GM23338 (cell line): ENCODE results near the gene GKN1.

ENCODE experiments used
- CREB1 ChIP-seq: fragments of 250-450 bp; sonication (Bioruptor Pico); IDR thresholded peaks from 2 replicates; pipeline ENCODE4 v1.5.0; 2020; ENCODE audit warnings: low read depth, mild to moderate bottlenecking, moderate library complexity
- CTCF ChIP-seq, 2 experiments: fragments of 200-600 bp in 1 of 2; sonication (generic) in 1 of 2; conservative IDR thresholded peaks; 2 replicates each; pipeline versions ENCODE4 v1.5.1 to v1.6.1; 2016 to 2017; ENCODE audit warnings: antibody characterized with exemption in 2 of 2, low read depth in 2 of 2, mild to moderate bottlenecking in 2 of 2, moderate library complexity in 1 of 2
- ETS1 ChIP-seq: IDR thresholded peaks from 2 replicates; pipeline ENCODE4 v1.6.1; 2016; ENCODE audit warnings: antibody characterized with exemption
- EZH2 ChIP-seq: fragments of 200-600 bp; sonication (generic); IDR thresholded peaks from one replicate; pipeline ENCODE4 v1.8.0; 2017; ENCODE audit warnings: antibody characterized with exemption, mild to moderate bottlenecking, low read depth; ENCODE audit not compliant: unreplicated experiment
- EZH2phosphoT487 ChIP-seq: fragments of 200-600 bp; sonication (generic); IDR thresholded peaks from one replicate; pipeline ENCODE4 v1.8.1; 2018; ENCODE audit warnings: antibody characterized with exemption; ENCODE audit not compliant: unreplicated experiment
- POLR2AphosphoS5 ChIP-seq: IDR thresholded peaks from 2 replicates; pipeline ENCODE4 v1.6.1; 2016; ENCODE audit warnings: antibody characterized with exemption, low read depth
- REST ChIP-seq: IDR thresholded peaks from one replicate; pipeline ENCODE4 v1.6.1; 2018; ENCODE audit warnings: antibody characterized with exemption; ENCODE audit not compliant: unreplicated experiment
- ZNF331 ChIP-seq: fragments of 250-450 bp; sonication (Bioruptor Pico); IDR thresholded peaks from 2 replicates; pipeline ENCODE4 v1.5.0; 2020; ENCODE audit warnings: low read depth, mild to moderate bottlenecking, moderate library complexity

- TF ChIP-seq CTCF (conservative IDR thresholded peaks at IDR 0.05; ENCODE audit: low read depth in 2 of 2) (no peak), REST (no peak), POLR2AphosphoS5 (no peak), EZH2 (no peak), EZH2phosphoT487 (no peak), CREB1 (CRISPR knock-in tag) (no peak), ETS1 (no peak), ZNF331 (CRISPR knock-in tag) (no peak)
Observed at GRCh38 chr2:68978098-68978497, 3.7 kb downstream of the GKN1 start.
